AG04450 (cell line): ENCODE data around the gene XYLT1. TPM values are rescaled to one million over a fixed set of nuclear protein-coding genes. Genes with fewer than 3 reads are reported as not detected.

ENCODE experiments used
- CTCF ChIA-PET: fragments of 300-600, 350-600 bp; formaldehyde crosslinking; extraction: SDS; loops from one replicate; lab custom pipeline; 2022; ENCODE audit warnings: antibody characterized with exemption, inconsistent platforms; lab: Charles Lee
- POLR2A ChIA-PET: fragments of 350-600 bp; formaldehyde crosslinking; extraction: SDS; loops from one replicate; lab custom pipeline; 2021; ENCODE audit warnings: antibody characterized with exemption, inconsistent platforms; lab: Yijun Ruan, JAX
- DNase-seq: peaks from one replicate; pipeline ENCODE4 v3.0.0-alpha.2; 2011; ENCODE audit warnings: low read depth, low spot score
- H3K27ac ChIP-seq: one replicate; pipeline ENCODE4 v1.5.1; 2012; ENCODE audit warnings: low read depth, low read length, control low read depth
- H3K27me3 ChIP-seq: one replicate; pipeline ENCODE4 v1.6.0; 2012; ENCODE audit warnings: low read length; ENCODE audit not compliant: control insufficient read depth, insufficient read depth
- H3K4me3 ChIP-seq: 2 replicates; pipeline ENCODE4 v1.5.1; 2011; ENCODE audit warnings: mild to moderate bottlenecking, low read depth, low read length, control low read depth
- H3K9me3 ChIP-seq: 2 replicates; pipeline ENCODE4 v1.5.1; 2012; ENCODE audit warnings: low read length; ENCODE audit not compliant: control insufficient read depth, insufficient read depth
- polyA minus RNA-seq: library from RNA; depleted of rRNA, polyadenylated mRNA; stranded (reverse); fragments of >200 nt; gene quantifications from 2 replicates; pipeline ENCODE4 v1.2.3, GENCODE V29; 2011; rRNA and poly(A)+ RNA removed
- polyA plus RNA-seq: library from polyadenylated mRNA; depleted of rRNA; stranded (reverse); fragments of >200 nt; gene quantifications from 2 replicates; pipeline ENCODE4 v1.2.3, GENCODE V29; 2011; rRNA removed
- TF ChIP-seq, protein P1 (sequence below): IDR thresholded peaks from 2 replicates; pipeline ENCODE4 v1.5.1; 2011; ENCODE audit warnings: low read depth, low read length, control low read depth, inconsistent platforms

Gene XYLT1, protein sequence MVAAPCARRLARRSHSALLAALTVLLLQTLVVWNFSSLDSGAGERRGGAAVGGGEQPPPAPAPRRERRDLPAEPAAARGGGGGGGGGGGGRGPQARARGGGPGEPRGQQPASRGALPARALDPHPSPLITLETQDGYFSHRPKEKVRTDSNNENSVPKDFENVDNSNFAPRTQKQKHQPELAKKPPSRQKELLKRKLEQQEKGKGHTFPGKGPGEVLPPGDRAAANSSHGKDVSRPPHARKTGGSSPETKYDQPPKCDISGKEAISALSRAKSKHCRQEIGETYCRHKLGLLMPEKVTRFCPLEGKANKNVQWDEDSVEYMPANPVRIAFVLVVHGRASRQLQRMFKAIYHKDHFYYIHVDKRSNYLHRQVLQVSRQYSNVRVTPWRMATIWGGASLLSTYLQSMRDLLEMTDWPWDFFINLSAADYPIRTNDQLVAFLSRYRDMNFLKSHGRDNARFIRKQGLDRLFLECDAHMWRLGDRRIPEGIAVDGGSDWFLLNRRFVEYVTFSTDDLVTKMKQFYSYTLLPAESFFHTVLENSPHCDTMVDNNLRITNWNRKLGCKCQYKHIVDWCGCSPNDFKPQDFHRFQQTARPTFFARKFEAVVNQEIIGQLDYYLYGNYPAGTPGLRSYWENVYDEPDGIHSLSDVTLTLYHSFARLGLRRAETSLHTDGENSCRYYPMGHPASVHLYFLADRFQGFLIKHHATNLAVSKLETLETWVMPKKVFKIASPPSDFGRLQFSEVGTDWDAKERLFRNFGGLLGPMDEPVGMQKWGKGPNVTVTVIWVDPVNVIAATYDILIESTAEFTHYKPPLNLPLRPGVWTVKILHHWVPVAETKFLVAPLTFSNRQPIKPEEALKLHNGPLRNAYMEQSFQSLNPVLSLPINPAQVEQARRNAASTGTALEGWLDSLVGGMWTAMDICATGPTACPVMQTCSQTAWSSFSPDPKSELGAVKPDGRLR
- 6.7 and 9.2 TPM in 2 replicates for polyA plus RNA-seq
- polyA minus RNA-seq, result 27.7 and 36.1 TPM in 2 replicates

- TF ChIP-seq, protein P1, sequence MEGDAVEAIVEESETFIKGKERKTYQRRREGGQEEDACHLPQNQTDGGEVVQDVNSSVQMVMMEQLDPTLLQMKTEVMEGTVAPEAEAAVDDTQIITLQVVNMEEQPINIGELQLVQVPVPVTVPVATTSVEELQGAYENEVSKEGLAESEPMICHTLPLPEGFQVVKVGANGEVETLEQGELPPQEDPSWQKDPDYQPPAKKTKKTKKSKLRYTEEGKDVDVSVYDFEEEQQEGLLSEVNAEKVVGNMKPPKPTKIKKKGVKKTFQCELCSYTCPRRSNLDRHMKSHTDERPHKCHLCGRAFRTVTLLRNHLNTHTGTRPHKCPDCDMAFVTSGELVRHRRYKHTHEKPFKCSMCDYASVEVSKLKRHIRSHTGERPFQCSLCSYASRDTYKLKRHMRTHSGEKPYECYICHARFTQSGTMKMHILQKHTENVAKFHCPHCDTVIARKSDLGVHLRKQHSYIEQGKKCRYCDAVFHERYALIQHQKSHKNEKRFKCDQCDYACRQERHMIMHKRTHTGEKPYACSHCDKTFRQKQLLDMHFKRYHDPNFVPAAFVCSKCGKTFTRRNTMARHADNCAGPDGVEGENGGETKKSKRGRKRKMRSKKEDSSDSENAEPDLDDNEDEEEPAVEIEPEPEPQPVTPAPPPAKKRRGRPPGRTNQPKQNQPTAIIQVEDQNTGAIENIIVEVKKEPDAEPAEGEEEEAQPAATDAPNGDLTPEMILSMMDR, result no peak
- Histone ChIP-seq H3K27me3 (no peaks in the 10 kb centered on the region), H3K9me3 (no peaks in the 10 kb centered on the region), H3K27ac (peak within 1 kb of the TSS; percentile 70), H3K4me3 (peak within 1 kb of the TSS; percentile 74)
- DNase-seq, result peak; percentile 45
- CTCF ChIA-PET, result interaction anchor here (0.6 to 5.4 kb wide), 3 partner anchors 85 to 110 kb away, joined by 3 to 46 read pairs (median 3); no protein-coding TSS in a partner anchor
- POLR2A ChIA-PET, result interaction anchor here (1.2 kb wide), 1 partner anchor 108 kb away, joined by 4 read pairs; no protein-coding TSS in a partner anchor
These were observed at the start of gene XYLT1 for GRCh38 chr16:17470908-17471718. Gene XYLT1, minus strand, starts transcription at chr16:17470960. Its CDS starts 164 bp downstream, at chr16:17470796.

- TF ChIP-seq, protein P1, result no peak
- no peak for DNase-seq
- ChIA-PET CTCF (interaction anchor here (1.6 to 2.1 kb wide), 2 partner anchors 37 to 59 kb away, joined by 5 to 9 read pairs; no protein-coding TSS in a partner anchor), POLR2A (no interaction called here)
- Histone ChIP-seq H3K9me3 (no peaks in the 10 kb centered on the region), H3K27ac (no peak overlapping the region), H3K4me3 (no peak overlapping the region), H3K27me3 (no peaks in the 10 kb centered on the region)
These were observed 49.4 kb upstream of the XYLT1 start for GRCh38 chr16:17520111-17520510.

DNA sequence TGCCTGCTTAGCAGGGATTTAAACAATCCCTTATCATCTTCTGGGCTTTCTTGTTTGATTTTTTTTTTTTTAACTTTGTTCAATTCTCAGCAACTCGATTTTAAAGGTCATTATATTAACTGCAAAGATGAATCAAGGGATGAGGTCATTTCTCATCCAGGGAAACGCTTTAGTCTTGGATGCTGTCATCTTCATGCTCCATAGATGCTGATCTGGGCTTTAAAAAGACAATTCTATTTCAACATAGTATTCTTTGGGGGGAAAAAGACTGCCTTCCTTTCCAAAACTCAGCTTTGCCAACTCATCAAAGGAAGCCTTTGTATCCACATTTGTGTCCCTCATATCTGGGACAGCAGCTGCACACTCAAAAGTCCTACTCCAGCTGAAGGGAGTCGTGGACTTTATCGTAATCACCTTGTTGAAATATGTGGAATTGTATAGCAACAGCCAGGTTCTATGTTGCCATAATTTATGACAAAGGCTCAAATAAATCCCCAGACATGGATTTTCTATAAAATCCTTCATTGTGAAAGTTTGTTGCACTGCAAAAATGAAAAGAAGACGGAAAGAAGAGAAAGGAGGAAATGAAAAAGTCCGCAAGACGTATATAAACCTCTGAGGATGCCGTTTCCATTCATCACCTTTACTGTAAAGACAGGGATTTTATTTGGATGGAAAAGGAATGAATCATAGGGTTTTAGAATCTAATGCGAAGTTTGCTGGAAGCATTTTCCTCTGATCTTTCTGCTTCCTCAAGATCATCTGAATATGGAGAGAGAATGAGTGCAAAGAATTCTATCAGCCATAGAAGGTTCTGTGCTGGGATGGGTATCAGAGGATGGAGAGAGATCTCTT, 48.6 kb upstream of the XYLT1 start:
- TF ChIP-seq, protein P1, result no peak
- H3K27ac ChIP-seq, result peak overlapping the region; percentile 78
- no peak overlapping the region for H3K4me3 ChIP-seq
- no peaks in the 10 kb centered on the region for H3K27me3 ChIP-seq
- H3K9me3 ChIP-seq, result no peaks in the 10 kb centered on the region
- POLR2A ChIA-PET, result interaction anchor here (0.6 to 0.7 kb wide), 2 partner anchors 50 to 569 kb away, joined by 3 to 9 read pairs; no protein-coding TSS in a partner anchor
- CTCF ChIA-PET, result interaction anchor here (1.6 kb wide), 1 partner anchor 60 kb away, joined by 5 read pairs; no protein-coding TSS in a partner anchor
- DNase-seq, result no peak

DNA sequence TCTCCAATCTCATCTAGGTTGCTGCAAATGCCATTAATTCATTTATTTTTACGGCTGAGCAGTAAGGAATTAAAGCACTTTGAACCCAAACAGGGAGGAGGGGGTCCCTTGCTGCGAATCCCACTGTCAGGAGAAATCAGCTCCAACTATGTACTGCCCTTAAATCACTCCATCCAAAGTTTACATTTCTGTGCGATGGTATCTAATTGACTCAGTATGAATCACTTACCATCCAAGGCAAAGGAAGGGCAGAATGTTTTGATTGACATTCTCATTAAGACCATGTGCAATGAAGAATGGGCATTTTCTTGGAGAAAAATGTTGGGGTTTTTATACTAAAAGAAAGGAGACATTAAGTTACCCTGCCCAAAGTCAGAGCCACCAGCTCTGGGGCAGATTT, 47.7 kb upstream of the XYLT1 start:
- DNase-seq, result no peak
- Histone ChIP-seq H3K27ac (peak overlapping the region; percentile 78), H3K4me3 (no peak overlapping the region), H3K9me3 (no peaks in the 10 kb centered on the region), H3K27me3 (no peaks in the 10 kb centered on the region)
- TF ChIP-seq, protein P1, result no peak
- ChIA-PET CTCF (no interaction called here), POLR2A (interaction anchor here (1.0 kb wide), 1 partner anchor 313 kb away, joined by 4 read pairs; no protein-coding TSS in a partner anchor)
